HG03378 (cell line): ENCODE data around the gene DIP2C.
"Not testable (repeated sequence)": the region's sequence is repeated elsewhere in the genome, so short reads cannot be mapped to it uniquely, and the experiment has no call there.

Experiments
- ATAC-seq: cut with Tn5 transposase; IDR thresholded peaks from one replicate; pipeline ENCODE4 v1.9.1; 2021; ENCODE audit warnings: mild to moderate bottlenecking, moderate library complexity; ENCODE audit not compliant: unreplicated experiment

Gene DIP2C

GRCh38 chr10:615583-616152, 73.8 kb downstream of the DIP2C start:
- ATAC-seq: no peak

- no peak for ATAC-seq
Observed at GRCh38 chr10:614790-615582, 74.5 kb downstream of the DIP2C start.

- no peak for ATAC-seq
Observed at GRCh38 chr10:614139-614711, 75.2 kb downstream of the DIP2C start.

- no peak for ATAC-seq
Observed at GRCh38 chr10:613271-614138, 76.0 kb downstream of the DIP2C start.

- no peak for ATAC-seq
Observed at GRCh38 chr10:612696-613095, 76.8 kb downstream of the DIP2C start.

- not testable (repeated sequence) for ATAC-seq
Observed at GRCh38 chr10:610642-611305, 78.7 kb downstream of the DIP2C start.

GRCh38 chr10:609868-610545, 79.5 kb downstream of the DIP2C start:
- ATAC-seq: no peak

GRCh38 chr10:609262-609658, 80.2 kb downstream of the DIP2C start:
- ATAC-seq: no peak

GRCh38 chr10:608331-609261, 80.9 kb downstream of the DIP2C start:
- ATAC-seq: no peak

- no peak for ATAC-seq
Observed at GRCh38 chr10:607545-608185, 81.8 kb downstream of the DIP2C start.

GRCh38 chr10:606762-607544, 82.5 kb downstream of the DIP2C start:
- ATAC-seq: no peak

GRCh38 chr10:605632-606325, 83.7 kb downstream of the DIP2C start:
- ATAC-seq: no peak

- no peak for ATAC-seq
Observed at GRCh38 chr10:604716-605631, 84.5 kb downstream of the DIP2C start.

GRCh38 chr10:603745-604144, 85.7 kb downstream of the DIP2C start:
- no peak for ATAC-seq

GRCh38 chr10:602391-603005, 87.0 kb downstream of the DIP2C start:
- no peak for ATAC-seq

- ATAC-seq: no peak
Observed at GRCh38 chr10:601660-601963, 87.9 kb downstream of the DIP2C start.
